HFF-Myc (cell line): ENCODE data around the gene PRPS1L1.

Experiments
- DNase-seq: peaks from one replicate; pipeline ENCODE4 v3.0.0-alpha.2; 2011; ENCODE audit warnings: low read depth; ENCODE audit errors: extremely low read depth
- H3K4me3 ChIP-seq: replicated peaks from 2 replicates; pipeline ENCODE4 v1.5.1; 2011; ENCODE audit warnings: low read depth, mild to moderate bottlenecking, control low read depth, low read length
- CTCF ChIP-seq: IDR thresholded peaks from 2 replicates; pipeline ENCODE4 v1.5.1; 2012; ENCODE audit warnings: mild to moderate bottlenecking, low read depth, low read length, control low read depth; ENCODE audit errors: missing control alignments

Gene PRPS1L1

GRCh38 chr7:17988141-17988540 is 39.5 kb downstream of the PRPS1L1 start:
- no peak overlapping the region for H3K4me3 ChIP-seq
- no peak for DNase-seq
- no peak for TF ChIP-seq CTCF

- H3K4me3 ChIP-seq: no peak overlapping the region
- no peak for TF ChIP-seq CTCF
- DNase-seq: peak; percentile 59
Observed at GRCh38 chr7:17986851-17987250, 40.8 kb downstream of the PRPS1L1 start.

GRCh38 chr7:17985473-17986239 is 42.0 kb downstream of the PRPS1L1 start:
- no peak for TF ChIP-seq CTCF
- H3K4me3 ChIP-seq: no peak overlapping the region
- no peak for DNase-seq

- DNase-seq: no peak
- TF ChIP-seq CTCF: no peak
Observed at GRCh38 chr7:17984288-17984687, 43.4 kb downstream of the PRPS1L1 start.

GRCh38 chr7:17983221-17984062 is 44.2 kb downstream of the PRPS1L1 start:
- DNase-seq: no peak
- TF ChIP-seq CTCF: no peak
- no peak overlapping the region for H3K4me3 ChIP-seq

More at GRCh38 chr7:17984288-17984687, 43.4 kb downstream of the PRPS1L1 start:
- no peak overlapping the region for H3K4me3 ChIP-seq

GRCh38 chr7:17976952-17977351 is 50.7 kb downstream of the PRPS1L1 start:
- H3K4me3 ChIP-seq: no peak overlapping the region
- TF ChIP-seq CTCF: no peak
- DNase-seq: no peak
